CD4-positive, alpha-beta T cell treated with Interferon gamma for 1 hour (primary cell): ENCODE results near the gene GJB2.

Source experiments
- DNase-seq: peaks from one replicate; pipeline ENCODE4 v3.0.0-alpha.2; 2020

The GJB2 gene

DNA sequence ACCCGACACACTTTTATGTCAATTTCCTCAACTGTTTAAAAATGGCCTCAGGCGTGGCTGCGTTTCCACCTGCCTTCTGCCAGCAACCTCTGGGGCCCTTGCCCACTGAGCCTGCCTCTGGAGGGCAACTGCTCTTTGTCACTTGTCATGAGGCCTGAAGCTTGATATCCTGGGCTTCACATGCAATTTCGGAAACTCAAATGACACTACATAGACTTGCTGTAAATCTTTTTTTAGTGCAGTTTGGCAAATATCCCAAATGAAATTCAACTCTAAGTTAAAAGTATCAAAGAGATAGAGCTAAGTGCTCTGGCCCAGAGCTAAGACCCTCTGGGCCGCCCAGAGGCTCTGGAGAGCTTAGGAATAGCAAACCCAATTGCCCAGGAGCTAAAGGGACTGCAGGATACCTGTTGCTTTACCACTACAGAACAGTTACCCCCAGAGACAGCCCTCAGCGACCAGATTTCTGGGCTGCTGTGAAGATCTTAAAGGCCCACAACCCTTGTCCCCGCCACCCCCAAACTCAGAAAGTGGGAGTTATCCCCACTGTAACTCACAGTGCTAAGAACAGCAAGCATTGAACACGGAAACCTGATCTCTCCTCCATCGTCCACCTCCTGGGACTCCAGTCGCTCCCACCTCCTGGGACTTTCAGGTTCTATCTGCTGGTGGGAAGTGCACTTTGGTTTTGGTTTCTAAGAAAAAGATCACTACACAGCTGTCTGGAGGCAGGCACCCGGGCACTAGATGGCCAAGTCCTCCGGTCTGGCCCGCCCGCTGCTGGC is 51.3 kb downstream of the GJB2 start:
- no peak for DNase-seq

DNA sequence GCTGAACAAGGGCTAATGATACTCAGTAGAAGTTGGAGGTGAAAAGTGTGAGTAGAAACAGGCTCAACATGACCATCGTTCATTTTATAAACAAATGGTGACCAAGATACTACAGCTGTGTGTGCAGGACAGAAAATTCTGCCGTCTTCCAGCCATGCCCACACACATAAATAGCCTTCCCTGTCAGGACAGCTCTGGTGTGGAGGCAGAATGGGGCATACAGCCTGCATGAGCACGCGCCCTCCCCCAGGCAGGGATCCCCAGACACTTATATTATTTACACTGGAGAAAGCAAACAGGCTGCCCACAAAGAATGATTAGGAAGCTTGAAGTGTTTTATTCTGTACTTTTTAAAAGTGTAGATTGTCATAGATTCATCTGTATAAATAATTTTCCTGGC is 52.3 kb downstream of the GJB2 start:
- DNase-seq, result no peak

DNA sequence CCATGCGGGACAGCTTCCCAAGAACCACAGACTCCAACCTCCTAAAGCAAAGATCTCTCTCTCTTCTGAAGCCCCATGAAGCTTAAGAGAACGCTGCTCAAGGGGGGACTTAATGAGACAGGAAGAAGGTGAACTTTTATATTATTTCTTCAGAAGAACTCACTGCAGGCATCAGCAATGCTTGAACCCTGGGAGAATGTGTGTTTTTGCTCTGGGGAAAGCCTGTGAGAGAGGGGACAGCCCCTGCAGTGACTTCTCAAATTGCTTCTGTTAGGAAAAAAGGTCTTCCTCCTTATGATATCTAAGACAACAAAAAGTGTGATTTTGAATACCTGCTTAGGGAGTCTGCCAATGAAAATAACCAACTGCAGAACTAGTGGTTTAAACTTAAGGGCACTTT is 54.9 kb downstream of the GJB2 start:
- DNase-seq, result no peak
